HEK293 (cell line): ENCODE data around the gene HSPB8.

Experiments
- BCL11A ChIP-seq: fragments of 450-650 bp; formaldehyde crosslinking; IDR thresholded peaks from 2 replicates; pipeline ENCODE4 v1.5.1; 2016; ENCODE audit warnings: low read depth, missing biosample characterization, missing genetic modification characterization
- YY1 ChIP-seq: fragments of 450-650 bp; formaldehyde crosslinking; IDR thresholded peaks from 2 replicates; pipeline ENCODE4 v1.5.1; 2018; ENCODE audit warnings: missing biosample characterization, missing genetic modification characterization
- ZNF324 ChIP-seq: fragments of 450-650 bp; formaldehyde crosslinking; IDR thresholded peaks from 2 replicates; pipeline ENCODE4 v1.5.1; 2016; ENCODE audit warnings: missing biosample characterization, missing genetic modification characterization
- ZNF335 ChIP-seq: fragments of 450-650 bp; formaldehyde crosslinking; conservative IDR thresholded peaks from 2 replicates; pipeline ENCODE4 v1.5.1; 2016; ENCODE audit warnings: missing biosample characterization, missing genetic modification characterization
- ZNF521 ChIP-seq: fragments of 450-650 bp; formaldehyde crosslinking; IDR thresholded peaks from 2 replicates; pipeline ENCODE4 v1.5.1; 2017; ENCODE audit warnings: missing biosample characterization, mild to moderate bottlenecking, missing genetic modification characterization
- ZNF660 ChIP-seq: fragments of 450-650 bp; IDR thresholded peaks from 2 replicates; pipeline ENCODE4 v1.5.1; 2018; ENCODE audit warnings: missing biosample characterization, mild to moderate bottlenecking, missing genetic modification characterization
- TF ChIP-seq, protein P1 (sequence below): sonication (generic); formaldehyde crosslinking; IDR thresholded peaks from 2 replicates; pipeline ENCODE4 v1.8.1; 2022; ENCODE audit warnings: mild to moderate bottlenecking, moderate library complexity, missing genetic modification reagents
- TF ChIP-seq, protein P2 (sequence below): fragments of 450-650 bp; formaldehyde crosslinking; IDR thresholded peaks from 2 replicates; pipeline ENCODE4 v1.5.1; 2016; ENCODE audit warnings: missing biosample characterization, missing genetic modification characterization
- TF ChIP-seq, protein P3 (sequence below): fragments of 450-650 bp; formaldehyde crosslinking; IDR thresholded peaks from 2 replicates; pipeline ENCODE4 v1.5.1; 2017; ENCODE audit warnings: missing biosample characterization, mild to moderate bottlenecking, missing genetic modification characterization, moderate library complexity

DNA sequence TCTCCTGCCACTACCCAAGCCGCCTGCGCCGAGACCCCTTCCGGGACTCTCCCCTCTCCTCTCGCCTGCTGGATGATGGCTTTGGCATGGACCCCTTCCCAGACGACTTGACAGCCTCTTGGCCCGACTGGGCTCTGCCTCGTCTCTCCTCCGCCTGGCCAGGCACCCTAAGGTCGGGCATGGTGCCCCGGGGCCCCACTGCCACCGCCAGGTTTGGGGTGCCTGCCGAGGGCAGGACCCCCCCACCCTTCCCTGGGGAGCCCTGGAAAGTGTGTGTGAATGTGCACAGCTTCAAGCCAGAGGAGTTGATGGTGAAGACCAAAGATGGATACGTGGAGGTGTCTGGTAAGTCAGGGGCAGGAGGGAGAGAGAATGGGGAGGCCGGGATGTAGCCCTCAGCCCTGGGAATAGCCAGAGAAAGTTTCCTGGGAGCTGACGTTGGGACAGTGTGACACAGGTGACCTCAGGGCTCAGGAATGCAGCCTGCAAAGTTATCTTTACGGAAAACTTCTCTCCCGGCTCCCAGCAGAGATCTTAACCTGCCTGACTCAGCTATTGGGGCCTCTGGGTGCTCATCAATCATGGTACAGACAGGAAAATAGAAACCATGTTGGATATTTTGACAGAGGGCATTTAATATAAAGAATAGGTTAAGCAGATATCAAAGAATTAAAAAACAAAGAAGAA lies 747 bp downstream of the HSPB8 start:
- TF ChIP-seq BCL11A (tag by site-specific recombination) = no peak
- TF ChIP-seq, protein P1, sequence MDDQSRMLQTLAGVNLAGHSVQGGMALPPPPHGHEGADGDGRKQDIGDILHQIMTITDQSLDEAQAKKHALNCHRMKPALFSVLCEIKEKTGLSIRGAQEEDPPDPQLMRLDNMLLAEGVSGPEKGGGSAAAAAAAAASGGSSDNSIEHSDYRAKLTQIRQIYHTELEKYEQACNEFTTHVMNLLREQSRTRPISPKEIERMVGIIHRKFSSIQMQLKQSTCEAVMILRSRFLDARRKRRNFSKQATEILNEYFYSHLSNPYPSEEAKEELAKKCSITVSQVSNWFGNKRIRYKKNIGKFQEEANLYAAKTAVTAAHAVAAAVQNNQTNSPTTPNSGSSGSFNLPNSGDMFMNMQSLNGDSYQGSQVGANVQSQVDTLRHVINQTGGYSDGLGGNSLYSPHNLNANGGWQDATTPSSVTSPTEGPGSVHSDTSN = no peak
- TF ChIP-seq ZNF521 (tag by site-specific recombination) = no peak
- TF ChIP-seq, protein P2, sequence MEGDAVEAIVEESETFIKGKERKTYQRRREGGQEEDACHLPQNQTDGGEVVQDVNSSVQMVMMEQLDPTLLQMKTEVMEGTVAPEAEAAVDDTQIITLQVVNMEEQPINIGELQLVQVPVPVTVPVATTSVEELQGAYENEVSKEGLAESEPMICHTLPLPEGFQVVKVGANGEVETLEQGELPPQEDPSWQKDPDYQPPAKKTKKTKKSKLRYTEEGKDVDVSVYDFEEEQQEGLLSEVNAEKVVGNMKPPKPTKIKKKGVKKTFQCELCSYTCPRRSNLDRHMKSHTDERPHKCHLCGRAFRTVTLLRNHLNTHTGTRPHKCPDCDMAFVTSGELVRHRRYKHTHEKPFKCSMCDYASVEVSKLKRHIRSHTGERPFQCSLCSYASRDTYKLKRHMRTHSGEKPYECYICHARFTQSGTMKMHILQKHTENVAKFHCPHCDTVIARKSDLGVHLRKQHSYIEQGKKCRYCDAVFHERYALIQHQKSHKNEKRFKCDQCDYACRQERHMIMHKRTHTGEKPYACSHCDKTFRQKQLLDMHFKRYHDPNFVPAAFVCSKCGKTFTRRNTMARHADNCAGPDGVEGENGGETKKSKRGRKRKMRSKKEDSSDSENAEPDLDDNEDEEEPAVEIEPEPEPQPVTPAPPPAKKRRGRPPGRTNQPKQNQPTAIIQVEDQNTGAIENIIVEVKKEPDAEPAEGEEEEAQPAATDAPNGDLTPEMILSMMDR (tag by site-specific recombination) = no peak
- no peak for TF ChIP-seq YY1 (tag by site-specific recombination)
- TF ChIP-seq, protein P3, sequence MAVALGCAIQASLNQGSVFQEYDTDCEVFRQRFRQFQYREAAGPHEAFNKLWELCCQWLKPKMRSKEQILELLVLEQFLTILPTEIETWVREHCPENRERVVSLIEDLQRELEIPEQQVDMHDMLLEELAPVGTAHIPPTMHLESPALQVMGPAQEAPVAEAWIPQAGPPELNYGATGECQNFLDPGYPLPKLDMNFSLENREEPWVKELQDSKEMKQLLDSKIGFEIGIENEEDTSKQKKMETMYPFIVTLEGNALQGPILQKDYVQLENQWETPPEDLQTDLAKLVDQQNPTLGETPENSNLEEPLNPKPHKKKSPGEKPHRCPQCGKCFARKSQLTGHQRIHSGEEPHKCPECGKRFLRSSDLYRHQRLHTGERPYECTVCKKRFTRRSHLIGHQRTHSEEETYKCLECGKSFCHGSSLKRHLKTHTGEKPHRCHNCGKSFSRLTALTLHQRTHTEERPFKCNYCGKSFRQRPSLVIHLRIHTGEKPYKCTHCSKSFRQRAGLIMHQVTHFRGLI = no peak
- TF ChIP-seq ZNF660 = no peak
- TF ChIP-seq ZNF335 (tag by site-specific recombination) = no peak
- no peak for TF ChIP-seq ZNF324 (tag by site-specific recombination)
